Astrocyte (in vitro differentiated cells and primary cell): ENCODE results near the gene PLXNC1. TPM values are rescaled to one million over a fixed set of nuclear protein-coding genes. Genes with fewer than 3 reads are reported as not detected.

Experiments used
- DNase-seq: peaks from one replicate; pipeline ENCODE4 v3.0.0-alpha.2; 2010; ENCODE audit warnings: low read depth
- FAIRE-seq: peaks from 2 replicates; lab custom pipeline; 2011; peaks lifted over from hg19 to GRCh38; lab: Jason Lieb, UNC
- H2AFZ ChIP-seq: 2 replicates; pipeline ENCODE4 v1.6.0; 2012; ENCODE audit warnings: low read depth, low read length, inconsistent platforms
- H3K27ac ChIP-seq: 2 replicates; pipeline ENCODE4 v1.5.1; 2011; ENCODE audit warnings: low read depth, low read length, inconsistent platforms
- H3K27me3 ChIP-seq: 2 replicates; pipeline ENCODE4 v1.6.0; 2011; ENCODE audit warnings: low read length, inconsistent platforms; ENCODE audit not compliant: insufficient read depth
- H3K36me3 ChIP-seq: 2 replicates; pipeline ENCODE4 v1.5.1; 2011; ENCODE audit warnings: low read length, inconsistent platforms; ENCODE audit not compliant: insufficient read depth
- H3K4me1 ChIP-seq: 2 replicates; pipeline ENCODE4 v1.5.1; 2011; ENCODE audit warnings: low read length, inconsistent platforms; ENCODE audit not compliant: insufficient read depth
- H3K4me2 ChIP-seq: 2 replicates; pipeline ENCODE4 v1.6.0; 2012; ENCODE audit warnings: low read length, inconsistent platforms
- H3K4me3 ChIP-seq: 2 replicates; pipeline ENCODE4 v1.5.1; 2011; ENCODE audit warnings: low read depth, mild to moderate bottlenecking, low read length, inconsistent platforms; ENCODE audit not compliant: insufficient read depth
- H3K79me2 ChIP-seq: 2 replicates; pipeline ENCODE4 v1.6.0; 2012; ENCODE audit warnings: mild to moderate bottlenecking, low read length, inconsistent platforms; ENCODE audit not compliant: insufficient read depth
- H3K9ac ChIP-seq: 2 replicates; pipeline ENCODE4 v1.6.0; 2012; ENCODE audit warnings: mild to moderate bottlenecking, low read length, inconsistent platforms
- H3K9me3 ChIP-seq: 2 replicates; pipeline ENCODE4 v1.5.1; 2012; ENCODE audit warnings: low read depth, mild to moderate bottlenecking, low read length, inconsistent platforms; ENCODE audit not compliant: insufficient read depth
- H4K20me1 ChIP-seq: 2 replicates; pipeline ENCODE4 v1.6.0; 2012; ENCODE audit warnings: low read length, inconsistent platforms; ENCODE audit not compliant: insufficient read depth
- H3K27ac Mint-ChIP-seq: one replicate; pipeline ENCODE4 v1.8.0; 2021; ENCODE audit warnings: mild to moderate bottlenecking, mixed read lengths; ENCODE audit not compliant: unreplicated experiment
- H3K27me3 Mint-ChIP-seq: one replicate; pipeline ENCODE4 v1.8.0; 2021; ENCODE audit warnings: low read depth, mixed read lengths; ENCODE audit not compliant: unreplicated experiment
- H3K36me3 Mint-ChIP-seq: one replicate; pipeline ENCODE4 v1.8.0; 2021; ENCODE audit warnings: low read depth, mixed read lengths; ENCODE audit not compliant: unreplicated experiment
- H3K4me1 Mint-ChIP-seq: one replicate; pipeline ENCODE4 v1.8.0; 2021; ENCODE audit warnings: low read depth, mixed read lengths; ENCODE audit not compliant: unreplicated experiment
- H3K4me3 Mint-ChIP-seq: one replicate; pipeline ENCODE4 v1.8.0; 2021; ENCODE audit warnings: mild to moderate bottlenecking, moderate library complexity, mixed read lengths; ENCODE audit not compliant: unreplicated experiment
- H3K9me3 Mint-ChIP-seq: one replicate; pipeline ENCODE4 v1.8.0; 2021; ENCODE audit warnings: mild to moderate bottlenecking, mixed read lengths; ENCODE audit not compliant: unreplicated experiment
- CTCF ChIP-seq: IDR thresholded peaks from 2 replicates; pipeline ENCODE4 v1.5.1; 2011; ENCODE audit warnings: low read depth, mild to moderate bottlenecking, inconsistent platforms, low read length, moderate library complexity; ENCODE audit not compliant: insufficient read depth
- EZH2 ChIP-seq: IDR thresholded peaks from 2 replicates; pipeline ENCODE4 v1.6.1; 2012; ENCODE audit warnings: mild to moderate bottlenecking, low read length, inconsistent platforms; ENCODE audit not compliant: insufficient read depth
- total RNA-seq: library from RNA; stranded (reverse); gene quantifications from 2 replicates; pipeline ENCODE4 v1.2.1, GENCODE V29; 2021

PLXNC1 gene
- total RNA-seq, 1 donor from 2014 or later: 6.9 TPM

DNA sequence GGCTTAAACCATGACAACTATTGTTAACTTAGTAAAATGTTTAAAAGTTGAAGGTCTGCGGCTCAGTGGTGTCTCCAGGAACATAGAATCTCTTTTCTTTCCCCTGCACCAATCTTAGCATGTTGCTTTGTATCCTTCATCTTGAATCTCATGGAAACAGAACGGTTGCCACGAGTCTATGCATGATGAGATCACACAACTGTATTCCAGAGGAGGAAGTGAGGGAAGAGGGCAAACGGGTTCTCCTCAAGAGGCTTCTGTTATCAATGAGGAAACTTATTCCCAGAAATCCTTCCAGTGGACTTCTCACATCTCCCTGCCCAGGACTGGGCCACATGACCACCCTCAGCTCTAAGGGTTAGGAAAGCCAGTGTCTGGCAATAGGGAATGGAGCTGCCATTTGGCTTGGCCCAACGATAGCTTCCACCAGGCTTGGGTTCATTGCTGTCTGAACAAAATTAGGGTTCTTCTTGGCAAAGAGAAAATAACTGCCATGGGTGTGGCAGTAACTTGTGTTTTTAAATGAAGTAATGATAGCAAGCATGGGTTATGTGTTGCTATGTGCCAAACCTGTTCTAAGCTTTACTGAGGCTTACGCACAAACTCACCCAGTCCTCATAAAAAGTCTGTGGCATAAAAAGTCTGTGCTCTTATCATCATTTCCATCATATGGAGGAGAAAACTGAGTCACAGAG lies 17.4 kb downstream of the PLXNC1 start:
- Mint-ChIP-seq H3K27ac (no peak overlapping the region), H3K36me3 (no peaks in the 10 kb centered on the region), H3K4me1 (peaks cover 19% of the 10 kb centered on the region), H3K4me3 (no peak overlapping the region), H3K9me3 (peaks cover 2% of the 10 kb centered on the region), H3K27me3 (peaks cover 3% of the 10 kb centered on the region)
- DNase-seq (no peak), FAIRE-seq (no peak)
- H3K27me3 ChIP-seq: peaks cover 44% of the 10 kb centered on the region
- H3K4me2 ChIP-seq: peak overlapping the region; percentile 66
- no peaks in the 10 kb centered on the region for H3K9me3 ChIP-seq
- no peaks in the 10 kb centered on the region for H3K36me3 ChIP-seq
- no peak overlapping the region for H2AFZ ChIP-seq
- TF ChIP-seq EZH2 (no peak), CTCF (no peak)
- H3K4me1 ChIP-seq: peaks cover 9% of the 10 kb centered on the region
- no peak overlapping the region for H3K4me3 ChIP-seq
- H3K27ac ChIP-seq: no peak overlapping the region
- H3K9ac ChIP-seq: no peak overlapping the region
- H3K79me2 ChIP-seq: no peaks in the 10 kb centered on the region
- H4K20me1 ChIP-seq: no peaks in the 10 kb centered on the region

DNA sequence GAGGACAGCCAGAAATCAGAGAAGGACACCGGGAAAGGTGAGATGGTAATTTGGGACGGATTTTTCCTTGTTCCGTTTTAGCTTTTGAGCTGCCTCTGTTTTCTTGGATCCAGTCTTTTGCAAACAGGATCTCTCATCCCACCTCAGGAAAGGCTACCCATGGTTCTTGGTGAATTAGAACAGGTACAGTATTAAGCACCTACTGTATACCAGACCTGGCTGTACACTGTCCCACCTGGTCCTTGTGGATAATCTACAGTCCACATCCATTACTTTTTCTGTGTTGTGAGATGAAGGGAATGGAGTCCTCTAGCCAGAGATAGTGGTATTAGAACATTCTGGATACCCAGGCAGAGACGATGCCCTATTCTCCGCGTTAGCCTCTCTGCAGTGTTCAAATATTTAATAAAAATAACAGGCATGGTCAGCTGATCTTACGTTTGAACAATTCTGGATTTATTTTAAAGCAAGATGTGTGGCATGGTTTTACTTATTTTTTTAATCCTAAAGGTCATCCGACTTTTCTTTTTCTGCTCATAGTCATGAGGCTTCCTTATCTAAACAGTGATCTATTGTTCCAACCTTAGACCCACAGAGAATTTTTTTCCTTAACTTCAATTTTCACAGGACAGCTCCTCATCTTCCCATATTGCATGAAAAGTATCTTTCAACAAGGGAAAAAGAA lies 18.8 kb downstream of the PLXNC1 start:
- H3K27ac ChIP-seq: no peak overlapping the region
- no peaks in the 10 kb centered on the region for H3K9me3 ChIP-seq
- H3K4me2 ChIP-seq: no peak overlapping the region
- H3K4me1 Mint-ChIP-seq: peaks cover 30% of the 10 kb centered on the region
- peaks cover 2% of the 10 kb centered on the region for H3K9me3 Mint-ChIP-seq
- TF ChIP-seq CTCF (no peak), EZH2 (no peak)
- no peaks in the 10 kb centered on the region for H3K79me2 ChIP-seq
- no peak overlapping the region for H3K9ac ChIP-seq
- FAIRE-seq: no peak
- H3K4me1 ChIP-seq: peaks cover 19% of the 10 kb centered on the region
- H4K20me1 ChIP-seq: no peaks in the 10 kb centered on the region
- no peaks in the 10 kb centered on the region for H3K36me3 Mint-ChIP-seq
- H3K36me3 ChIP-seq: no peaks in the 10 kb centered on the region
- H3K4me3 ChIP-seq: no peak overlapping the region
- no peak overlapping the region for H3K27ac Mint-ChIP-seq
- no peak for DNase-seq
- H3K27me3 Mint-ChIP-seq: peaks cover 3% of the 10 kb centered on the region
- no peak overlapping the region for H3K4me3 Mint-ChIP-seq
- H2AFZ ChIP-seq: no peak overlapping the region
- H3K27me3 ChIP-seq: peaks cover 44% of the 10 kb centered on the region
